Right lobe of liver (tissue), 4 donors: Measurements from ENCODE around the gene GRID1.

Experiments used
- POLR2A ChIP-seq: fragments of 450-650 bp; IDR thresholded peaks from one replicate; pipeline ENCODE4 v1.6.1; 2017; ENCODE audit warnings: antibody characterized with exemption, mild to moderate bottlenecking
- TF ChIP-seq, protein P1 (sequence below), 4 donors: fragments of 200-600 bp in 3 of 4; fragments of 450-650 bp in 1 of 4; IDR thresholded peaks; one replicate each; pipeline versions ENCODE4 v1.5.1 to v1.8.0; 2016 to 2022; ENCODE audit warnings: antibody characterized with exemption in 4 of 4, mild to moderate bottlenecking in 2 of 4
- donor health status: DM: no; HTN: no; CAD: no.
- donor health status: DM: no; HTN: no; CAD: no.
- donor health status: DM: no; HTN: yes; CAD: no.

DNA sequence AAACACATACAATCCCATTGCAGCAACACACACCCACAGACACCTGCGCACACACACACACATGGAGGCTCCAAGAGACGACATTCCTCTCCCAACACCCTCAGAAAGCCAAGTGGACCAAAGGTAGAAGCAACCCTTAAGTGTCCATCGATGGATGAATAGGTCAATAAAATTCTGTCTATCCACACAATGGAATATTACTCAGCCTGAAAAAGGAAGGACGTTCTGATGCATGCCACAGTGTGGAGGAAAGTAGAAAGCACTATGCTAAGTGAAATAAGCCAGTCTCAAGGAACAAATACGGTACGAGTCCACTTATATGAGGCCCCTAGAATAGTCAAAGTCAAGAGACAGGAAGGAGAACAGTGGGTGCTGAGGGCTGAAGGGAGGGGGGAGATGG lies 174.4 kb downstream of the GRID1 start:
- TF ChIP-seq, protein P1, sequence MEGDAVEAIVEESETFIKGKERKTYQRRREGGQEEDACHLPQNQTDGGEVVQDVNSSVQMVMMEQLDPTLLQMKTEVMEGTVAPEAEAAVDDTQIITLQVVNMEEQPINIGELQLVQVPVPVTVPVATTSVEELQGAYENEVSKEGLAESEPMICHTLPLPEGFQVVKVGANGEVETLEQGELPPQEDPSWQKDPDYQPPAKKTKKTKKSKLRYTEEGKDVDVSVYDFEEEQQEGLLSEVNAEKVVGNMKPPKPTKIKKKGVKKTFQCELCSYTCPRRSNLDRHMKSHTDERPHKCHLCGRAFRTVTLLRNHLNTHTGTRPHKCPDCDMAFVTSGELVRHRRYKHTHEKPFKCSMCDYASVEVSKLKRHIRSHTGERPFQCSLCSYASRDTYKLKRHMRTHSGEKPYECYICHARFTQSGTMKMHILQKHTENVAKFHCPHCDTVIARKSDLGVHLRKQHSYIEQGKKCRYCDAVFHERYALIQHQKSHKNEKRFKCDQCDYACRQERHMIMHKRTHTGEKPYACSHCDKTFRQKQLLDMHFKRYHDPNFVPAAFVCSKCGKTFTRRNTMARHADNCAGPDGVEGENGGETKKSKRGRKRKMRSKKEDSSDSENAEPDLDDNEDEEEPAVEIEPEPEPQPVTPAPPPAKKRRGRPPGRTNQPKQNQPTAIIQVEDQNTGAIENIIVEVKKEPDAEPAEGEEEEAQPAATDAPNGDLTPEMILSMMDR (IDR thresholded peaks at IDR 0.05): no peak
- TF ChIP-seq POLR2A: no peak
